AG09309 (cell line): ENCODE results near the gene KLHDC9.
A peak's percentile ranks its signal among the peaks of the same experiment; 100 is the strongest.

Source experiments
- DNase-seq: peaks from one replicate; pipeline ENCODE4 v3.0.0-alpha.2; 2010; ENCODE audit warnings: low read depth
- H3K4me3 ChIP-seq: 2 replicates; pipeline ENCODE4 v1.5.1; 2011; ENCODE audit warnings: mild to moderate bottlenecking, low read depth, low read length, moderate library complexity; ENCODE audit not compliant: control insufficient read depth
- CTCF ChIP-seq: IDR thresholded peaks from 2 replicates; pipeline ENCODE4 v1.5.1; 2011; ENCODE audit warnings: mild to moderate bottlenecking, low read depth, low read length, inconsistent platforms; ENCODE audit not compliant: insufficient read depth, control insufficient read depth; ENCODE audit errors: missing control alignments

Gene KLHDC9

GRCh38 chr1:161094481-161094880, 3.7 kb upstream of the KLHDC9 start:
- TF ChIP-seq CTCF = no peak
- DNase-seq = no peak
- no peak overlapping the region for H3K4me3 ChIP-seq

- no peak for TF ChIP-seq CTCF
- no peak for DNase-seq
- H3K4me3 ChIP-seq = no peak overlapping the region
Observed at GRCh38 chr1:161095230-161095629, 2.9 kb upstream of the KLHDC9 start.

- no peak overlapping the region for H3K4me3 ChIP-seq
- DNase-seq = no peak
- no peak for TF ChIP-seq CTCF
Observed at GRCh38 chr1:161096015-161096414, 2.1 kb upstream of the KLHDC9 start.

- no peak overlapping the region for H3K4me3 ChIP-seq
- DNase-seq = peak; percentile 62
- TF ChIP-seq CTCF = no peak
Observed at GRCh38 chr1:161096530-161096929, 1.6 kb upstream of the KLHDC9 start.

- H3K4me3 ChIP-seq = peak overlapping the region; percentile 59
- no peak for DNase-seq
- no peak for TF ChIP-seq CTCF
Observed at GRCh38 chr1:161099090-161099802, 1.1 kb downstream of the KLHDC9 start.

- no peak for TF ChIP-seq CTCF
- DNase-seq = no peak
- no peak overlapping the region for H3K4me3 ChIP-seq
Observed at GRCh38 chr1:161100556-161100955, 2.4 kb downstream of the KLHDC9 start.
